ENCODE data around the gene ARHGAP28. TPM values are rescaled to one million over a fixed set of nuclear protein-coding genes. Genes with fewer than 3 reads are reported as not detected.

Gene ARHGAP28
- total and polyA plus RNA-seq, 12 donors: 2.7 to 34.3 (median 7.3) TPM

DNA sequence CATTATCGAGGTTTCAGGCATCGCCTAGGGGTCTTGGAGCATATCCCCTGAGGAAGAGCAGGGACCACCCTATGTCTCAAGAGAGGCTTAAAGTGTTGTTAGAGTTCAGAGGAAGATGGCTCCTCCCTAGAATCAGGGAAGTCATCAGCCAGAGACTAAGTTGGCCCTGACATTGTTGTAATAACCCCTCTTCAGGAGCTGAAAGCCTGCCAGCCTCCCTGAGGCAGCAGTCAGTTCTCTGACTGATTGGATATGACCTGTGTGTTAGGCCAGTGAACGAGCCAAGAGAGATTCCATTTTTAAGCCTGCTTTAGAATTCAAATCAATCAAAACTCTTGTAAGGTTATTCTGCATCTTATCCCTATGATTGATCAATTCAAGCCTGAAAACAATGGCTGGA lies 34.9 kb downstream of the ARHGAP28 start:
- 49 to 61% (median 55%) methylated on average over 3 of the region's 3 CpGs for WGBS, 4 donors
- H3K4me3 ChIP-seq: no peak overlapping the region
- no peaks in the 10 kb centered on the region for H3K4me1 ChIP-seq (replicated peaks in 1 of 2)
- H3K9me3 ChIP-seq (replicated peaks in 1 of 3): no peaks in the 10 kb centered on the region
- H3K27ac ChIP-seq: peak overlapping the region in 1 of 5 donors; percentile 31
- H3K27me3 ChIP-seq: no peaks in the 10 kb centered on the region
- TF ChIP-seq POLR2A (IDR thresholded peaks at IDR 0.05): no peak
- TF ChIP-seq, protein P1, sequence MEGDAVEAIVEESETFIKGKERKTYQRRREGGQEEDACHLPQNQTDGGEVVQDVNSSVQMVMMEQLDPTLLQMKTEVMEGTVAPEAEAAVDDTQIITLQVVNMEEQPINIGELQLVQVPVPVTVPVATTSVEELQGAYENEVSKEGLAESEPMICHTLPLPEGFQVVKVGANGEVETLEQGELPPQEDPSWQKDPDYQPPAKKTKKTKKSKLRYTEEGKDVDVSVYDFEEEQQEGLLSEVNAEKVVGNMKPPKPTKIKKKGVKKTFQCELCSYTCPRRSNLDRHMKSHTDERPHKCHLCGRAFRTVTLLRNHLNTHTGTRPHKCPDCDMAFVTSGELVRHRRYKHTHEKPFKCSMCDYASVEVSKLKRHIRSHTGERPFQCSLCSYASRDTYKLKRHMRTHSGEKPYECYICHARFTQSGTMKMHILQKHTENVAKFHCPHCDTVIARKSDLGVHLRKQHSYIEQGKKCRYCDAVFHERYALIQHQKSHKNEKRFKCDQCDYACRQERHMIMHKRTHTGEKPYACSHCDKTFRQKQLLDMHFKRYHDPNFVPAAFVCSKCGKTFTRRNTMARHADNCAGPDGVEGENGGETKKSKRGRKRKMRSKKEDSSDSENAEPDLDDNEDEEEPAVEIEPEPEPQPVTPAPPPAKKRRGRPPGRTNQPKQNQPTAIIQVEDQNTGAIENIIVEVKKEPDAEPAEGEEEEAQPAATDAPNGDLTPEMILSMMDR (IDR thresholded peaks at IDR 0.05): no peak
- peak in 4 of 7 donors; percentile 32 to 66 (median 37) for DNase-seq
- H3K36me3 ChIP-seq (replicated peaks in 1 of 2): no peaks in the 10 kb centered on the region
- intact Hi-C loops (cut with DNase I): no loop called here

DNA sequence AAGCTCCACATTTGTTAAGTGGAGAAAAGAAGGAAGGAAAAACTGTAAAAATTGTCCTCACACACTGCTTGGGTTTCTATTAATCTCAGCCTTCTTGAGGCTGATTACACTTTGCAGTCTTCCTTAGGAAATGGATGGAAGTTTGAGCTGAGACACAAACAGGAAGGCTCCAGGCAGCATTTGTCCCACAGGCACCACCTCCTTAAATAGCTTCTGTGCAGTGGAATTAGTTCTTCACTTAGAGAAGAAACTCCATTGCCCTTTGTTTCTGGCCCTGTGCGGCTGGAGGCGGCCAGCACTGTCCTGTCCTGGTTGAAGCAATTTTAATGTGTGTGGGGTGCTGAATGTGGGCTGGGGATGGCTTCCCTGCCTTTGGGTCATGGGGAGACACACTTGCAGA lies 44.3 kb downstream of the ARHGAP28 start:
- TF ChIP-seq, protein P1 (IDR thresholded peaks at IDR 0.05): no peak
- TF ChIP-seq POLR2A (IDR thresholded peaks at IDR 0.05): no peak
- intact Hi-C loops (cut with DNase I): no loop called here
- H3K4me3 ChIP-seq: no peak overlapping the region
- no peaks in the 10 kb centered on the region for H3K4me1 ChIP-seq (replicated peaks in 1 of 2)
- no peak overlapping the region for H3K27ac ChIP-seq
- H3K36me3 ChIP-seq (replicated peaks in 1 of 2): no peaks in the 10 kb centered on the region
- no peak for DNase-seq
- H3K9me3 ChIP-seq (replicated peaks in 1 of 3): no peaks in the 10 kb centered on the region
- WGBS, 4 donors: 80 to 90% (median 84%) methylated on average over 2 of the region's 2 CpGs
- H3K27me3 ChIP-seq: no peaks in the 10 kb centered on the region

DNA sequence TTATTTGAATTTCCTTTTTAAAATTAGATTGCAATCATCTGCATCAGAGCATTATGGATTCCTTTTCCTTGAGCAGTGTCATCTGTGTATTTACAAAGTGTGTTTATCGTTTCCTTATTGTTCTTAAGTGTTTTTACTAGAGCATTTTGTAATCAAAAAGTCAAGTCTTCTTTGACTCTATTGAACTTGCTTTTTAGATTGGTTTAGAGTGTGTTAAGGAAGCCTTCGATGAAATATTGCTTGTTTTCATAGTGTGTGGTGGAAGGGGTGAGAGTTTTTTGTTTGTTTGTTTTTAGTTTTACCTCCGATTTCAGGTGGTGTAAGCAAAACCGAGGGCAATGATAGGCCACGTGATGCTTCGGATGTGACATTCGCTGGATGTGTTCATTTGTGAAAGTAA lies 45.7 kb downstream of the ARHGAP28 start:
- 82 to 89% (median 86%) methylated on average over 7 of the region's 7 CpGs for WGBS, 4 donors
- H3K4me3 ChIP-seq: no peak overlapping the region

DNA sequence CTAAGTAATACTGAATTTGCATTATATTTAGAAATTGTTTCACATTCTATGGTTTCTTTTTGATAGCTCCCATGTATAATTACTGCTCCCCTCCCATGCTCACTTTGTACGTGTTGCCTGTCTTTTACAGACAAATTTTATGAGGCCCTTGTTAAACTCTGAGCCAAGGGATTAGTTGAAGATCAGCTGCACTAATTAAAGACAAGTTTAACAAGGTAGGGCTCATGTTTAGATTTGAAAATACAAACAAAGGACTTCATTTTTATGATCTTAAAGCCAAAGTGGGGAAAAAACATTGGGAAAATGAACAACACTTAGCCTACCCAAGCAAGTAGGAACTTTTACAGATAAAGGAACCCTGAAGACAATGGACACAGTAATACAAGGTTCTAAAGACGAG lies 46.2 kb downstream of the ARHGAP28 start:
- DNase-seq: no peak
- TF ChIP-seq POLR2A (IDR thresholded peaks at IDR 0.05): no peak
- intact Hi-C loops (cut with DNase I): no loop called here
- H3K4me1 ChIP-seq (replicated peaks in 1 of 2): peaks cover 0 to 9% of the 10 kb centered on the region in 2 donors
- no peak overlapping the region for H3K27ac ChIP-seq
- H3K4me3 ChIP-seq: no peak overlapping the region
- H3K27me3 ChIP-seq: no peaks in the 10 kb centered on the region
- 73 to 81% (median 77%) methylated on average over 2 of the region's 2 CpGs for WGBS, 4 donors
- H3K36me3 ChIP-seq (replicated peaks in 1 of 2): no peaks in the 10 kb centered on the region
- H3K9me3 ChIP-seq (replicated peaks in 1 of 3): no peaks in the 10 kb centered on the region

More for the DNA sequence above, 45.7 kb downstream of the ARHGAP28 start:
- DNase-seq: no peak
- H3K27me3 ChIP-seq: no peaks in the 10 kb centered on the region
- TF ChIP-seq, protein P1 (IDR thresholded peaks at IDR 0.05): no peak
- TF ChIP-seq POLR2A (IDR thresholded peaks at IDR 0.05): no peak
- no peaks in the 10 kb centered on the region for H3K36me3 ChIP-seq (replicated peaks in 1 of 2)
- peaks cover 0 to 7% of the 10 kb centered on the region in 2 donors for H3K4me1 ChIP-seq (replicated peaks in 1 of 2)
- no peak overlapping the region for H3K27ac ChIP-seq
- intact Hi-C loops (cut with DNase I): no loop called here
- no peaks in the 10 kb centered on the region for H3K9me3 ChIP-seq (replicated peaks in 1 of 3)

DNA sequence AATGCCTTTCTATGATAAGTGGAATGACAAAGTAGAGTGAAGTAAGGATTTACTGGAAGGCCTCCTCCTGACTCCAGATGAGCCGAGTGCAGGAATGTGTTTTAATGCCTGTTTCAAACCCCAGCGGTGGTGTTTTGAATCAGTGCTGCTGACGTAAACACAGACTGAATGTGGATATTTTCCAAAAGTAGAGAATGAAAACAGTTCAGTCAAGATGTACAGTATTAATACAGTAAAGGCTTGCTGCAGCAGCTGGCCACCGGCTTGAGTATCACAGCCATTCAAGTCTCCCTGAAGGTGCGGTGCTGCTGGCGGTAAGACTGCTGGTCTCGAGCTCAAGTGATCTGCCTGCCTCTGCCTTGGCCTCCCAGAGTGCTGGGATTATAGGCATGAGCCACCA lies 46.7 kb downstream of the ARHGAP28 start:
- intact Hi-C loops (cut with DNase I): no loop called here
- 72 to 87% (median 78%) methylated on average over 7 of the region's 7 CpGs for WGBS, 4 donors

More for the DNA sequence above, 46.7 kb downstream of the ARHGAP28 start:
- DNase-seq: no peak
- H3K4me3 ChIP-seq: no peak overlapping the region
- H3K27me3 ChIP-seq: no peaks in the 10 kb centered on the region
- H3K4me1 ChIP-seq (replicated peaks in 1 of 2): peaks cover 2 to 14% of the 10 kb centered on the region in 2 donors
- no peaks in the 10 kb centered on the region for H3K9me3 ChIP-seq (replicated peaks in 1 of 3)
- no peak for TF ChIP-seq POLR2A (IDR thresholded peaks at IDR 0.05)
- TF ChIP-seq, protein P1 (IDR thresholded peaks at IDR 0.05): no peak
- H3K27ac ChIP-seq: no peak overlapping the region
- H3K36me3 ChIP-seq (replicated peaks in 1 of 2): no peaks in the 10 kb centered on the region

Data from adrenal gland (tissue), 12 donors.